Measurements from ENCODE around the gene TRAK2.

The TRAK2 gene

GRCh38 chr2:201353116-201353515 lies 98.1 kb downstream of the TRAK2 start:
- TF ChIP-seq CTCF (conservative IDR thresholded peaks at IDR 0.05; ENCODE audit: low read length): no peak
- TF ChIP-seq EZH2phosphoT487 (IDR thresholded peaks at IDR 0.05; ENCODE audit: borderline replicate concordance): no peak
- Histone ChIP-seq H3K9me3 (ENCODE audit: insufficient read depth, low read depth, low read length) (no peaks in the 10 kb centered on the region), H4K20me1 (ENCODE audit: insufficient read depth, low read length, poor library complexity, severe bottlenecking) (no peaks in the 10 kb centered on the region)

DNA sequence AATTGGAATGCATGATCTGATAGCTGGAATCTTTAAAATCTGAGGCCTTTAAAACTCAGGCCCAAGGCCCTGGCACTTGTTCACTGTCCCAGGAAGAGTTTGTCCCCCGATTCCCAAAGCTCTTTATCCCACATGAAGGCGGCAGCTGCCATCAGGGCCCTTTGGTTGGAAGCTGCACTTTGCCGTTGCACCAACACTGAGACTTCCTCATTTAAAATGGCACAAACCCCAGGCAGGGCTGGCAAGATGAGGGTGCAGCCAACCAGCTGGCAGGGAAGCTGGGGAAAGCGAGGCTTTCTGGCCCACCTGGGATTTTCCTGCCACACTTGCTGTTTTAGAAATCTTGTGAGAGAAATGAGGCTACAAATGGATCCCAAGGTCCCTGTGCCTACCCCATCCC lies 100.4 kb downstream of the TRAK2 start:
- no peaks in the 10 kb centered on the region for H3K27me3 ChIP-seq (ENCODE audit: insufficient read depth, low read length, poor library complexity, severe bottlenecking)
- H3K9me3 ChIP-seq (ENCODE audit: insufficient read depth, low read depth, low read length): no peaks in the 10 kb centered on the region
- H3K4me1 ChIP-seq (ENCODE audit: insufficient read depth, low read length, poor library complexity, severe bottlenecking): no peaks in the 10 kb centered on the region
- no peak overlapping the region for H3K9ac ChIP-seq (ENCODE audit: low read depth, low read length, poor library complexity, severe bottlenecking)
- no peaks in the 10 kb centered on the region for H3K79me2 ChIP-seq (ENCODE audit: insufficient read depth, low read length)
- no peak overlapping the region for H3K4me3 ChIP-seq (ENCODE audit: low read length, poor library complexity, severe bottlenecking)
- H3K36me3 ChIP-seq (ENCODE audit: insufficient read depth, low read length): no peaks in the 10 kb centered on the region
- no peak for TF ChIP-seq CTCF (conservative IDR thresholded peaks at IDR 0.05; ENCODE audit: low read length)
- TF ChIP-seq EZH2phosphoT487 (IDR thresholded peaks at IDR 0.05; ENCODE audit: borderline replicate concordance): no peak
- no peaks in the 10 kb centered on the region for H4K20me1 ChIP-seq (ENCODE audit: insufficient read depth, low read length, poor library complexity, severe bottlenecking)
- H3F3A ChIP-seq (ENCODE audit: low read depth): no peaks in the 10 kb centered on the region
- no peaks in the 10 kb centered on the region for H3K9me2 ChIP-seq (replicated peaks; ENCODE audit: low read depth, low read length)
- no peak overlapping the region for H2AFZ ChIP-seq (ENCODE audit: low read length)
- no peak overlapping the region for H3K4me2 ChIP-seq (ENCODE audit: low read depth, low read length, poor library complexity, severe bottlenecking)

More at GRCh38 chr2:201353116-201353515, 98.1 kb downstream of the TRAK2 start:
- Histone ChIP-seq H3F3A (ENCODE audit: low read depth) (no peaks in the 10 kb centered on the region), H3K27me3 (ENCODE audit: insufficient read depth, low read length, poor library complexity, severe bottlenecking) (no peaks in the 10 kb centered on the region), H3K9me2 (replicated peaks; ENCODE audit: low read depth, low read length) (no peaks in the 10 kb centered on the region), H3K79me2 (ENCODE audit: insufficient read depth, low read length) (no peaks in the 10 kb centered on the region), H3K4me1 (ENCODE audit: insufficient read depth, low read length, poor library complexity, severe bottlenecking) (no peaks in the 10 kb centered on the region), H2AFZ (ENCODE audit: low read length) (no peak overlapping the region), H3K4me2 (ENCODE audit: low read depth, low read length, poor library complexity, severe bottlenecking) (no peak overlapping the region), H3K4me3 (ENCODE audit: low read length, poor library complexity, severe bottlenecking) (no peak overlapping the region), H3K36me3 (ENCODE audit: insufficient read depth, low read length) (no peaks in the 10 kb centered on the region), H3K9ac (ENCODE audit: low read depth, low read length, poor library complexity, severe bottlenecking) (no peak overlapping the region)

GRCh38 chr2:201349601-201350000 lies 101.7 kb downstream of the TRAK2 start:
- Histone ChIP-seq H3K4me1 (ENCODE audit: insufficient read depth, low read length, poor library complexity, severe bottlenecking) (no peaks in the 10 kb centered on the region), H2AFZ (ENCODE audit: low read length) (no peak overlapping the region), H4K20me1 (ENCODE audit: insufficient read depth, low read length, poor library complexity, severe bottlenecking) (no peaks in the 10 kb centered on the region), H3K9me2 (replicated peaks; ENCODE audit: low read depth, low read length) (no peaks in the 10 kb centered on the region), H3K9ac (ENCODE audit: low read depth, low read length, poor library complexity, severe bottlenecking) (no peak overlapping the region), H3K4me2 (ENCODE audit: low read depth, low read length, poor library complexity, severe bottlenecking) (no peak overlapping the region), H3F3A (ENCODE audit: low read depth) (no peaks in the 10 kb centered on the region), H3K79me2 (ENCODE audit: insufficient read depth, low read length) (no peaks in the 10 kb centered on the region), H3K4me3 (ENCODE audit: low read length, poor library complexity, severe bottlenecking) (no peak overlapping the region), H3K9me3 (ENCODE audit: insufficient read depth, low read depth, low read length) (no peaks in the 10 kb centered on the region), H3K36me3 (ENCODE audit: insufficient read depth, low read length) (no peaks in the 10 kb centered on the region), H3K27me3 (ENCODE audit: insufficient read depth, low read length, poor library complexity, severe bottlenecking) (no peaks in the 10 kb centered on the region)
- no peak for TF ChIP-seq EZH2phosphoT487 (IDR thresholded peaks at IDR 0.05; ENCODE audit: borderline replicate concordance)
- no peak for TF ChIP-seq CTCF (conservative IDR thresholded peaks at IDR 0.05; ENCODE audit: low read length)

Measured in Loucy (cell line).